ENCODE data around the gene ACSM6.
A peak's percentile ranks its signal among the peaks of the same experiment; 100 is the strongest.

Gene ACSM6

GRCh38 chr10:95275726-95276366 is 81.8 kb downstream of the ACSM6 start:
- no peak overlapping the region for H3K4me3 ChIP-seq (ENCODE audit: low read depth in 1 of 2, low read length in 2 of 2)
- peak overlapping the region; percentile 70 for H3K27ac ChIP-seq (ENCODE audit: low read length)
- H3K4me1 ChIP-seq (ENCODE audit: control insufficient read depth in 1 of 2, insufficient read depth in 2 of 2, low read length in 2 of 2): peaks cover 4 to 13% of the 10 kb centered on the region in 2 donors
- no peaks in the 10 kb centered on the region for H3K9me3 ChIP-seq (ENCODE audit: control insufficient read depth in 1 of 2, low read length in 2 of 2)
- no peaks in the 10 kb centered on the region for H3K27me3 ChIP-seq (ENCODE audit: low read depth, low read length)
- H3K36me3 ChIP-seq (ENCODE audit: control insufficient read depth in 1 of 2, insufficient read depth in 2 of 2, low read length in 2 of 2): no peaks in the 10 kb centered on the region

- Histone ChIP-seq H3K27me3 (ENCODE audit: low read depth, low read length) (no peaks in the 10 kb centered on the region), H3K9me3 (ENCODE audit: control insufficient read depth in 1 of 2, low read length in 2 of 2) (no peaks in the 10 kb centered on the region), H3K36me3 (ENCODE audit: control insufficient read depth in 1 of 2, insufficient read depth in 2 of 2, low read length in 2 of 2) (no peaks in the 10 kb centered on the region), H3K4me1 (ENCODE audit: control insufficient read depth in 1 of 2, insufficient read depth in 2 of 2, low read length in 2 of 2) (peaks cover 4 to 13% of the 10 kb centered on the region in 2 donors), H3K4me3 (ENCODE audit: low read depth in 1 of 2, low read length in 2 of 2) (no peak overlapping the region), H3K27ac (ENCODE audit: low read length) (peak overlapping the region; percentile 70)
These were observed 82.5 kb downstream of the ACSM6 start for GRCh38 chr10:95276367-95277200.

GRCh38 chr10:95277201-95277570 is 83.1 kb downstream of the ACSM6 start:
- no peaks in the 10 kb centered on the region for H3K36me3 ChIP-seq (ENCODE audit: control insufficient read depth in 1 of 2, insufficient read depth in 2 of 2, low read length in 2 of 2)
- no peaks in the 10 kb centered on the region for H3K9me3 ChIP-seq (ENCODE audit: control insufficient read depth in 1 of 2, low read length in 2 of 2)
- H3K27ac ChIP-seq (ENCODE audit: low read length): no peak overlapping the region
- no peak overlapping the region for H3K4me3 ChIP-seq (ENCODE audit: low read depth in 1 of 2, low read length in 2 of 2)
- H3K4me1 ChIP-seq (ENCODE audit: control insufficient read depth in 1 of 2, insufficient read depth in 2 of 2, low read length in 2 of 2): peaks cover 6 to 13% of the 10 kb centered on the region in 2 donors
- no peaks in the 10 kb centered on the region for H3K27me3 ChIP-seq (ENCODE audit: low read depth, low read length)

- Histone ChIP-seq H3K27ac (ENCODE audit: low read length) (peak overlapping the region; percentile 33), H3K4me1 (ENCODE audit: control insufficient read depth in 1 of 2, insufficient read depth in 2 of 2, low read length in 2 of 2) (peaks cover 9 to 13% of the 10 kb centered on the region in 2 donors), H3K36me3 (ENCODE audit: control insufficient read depth in 1 of 2, insufficient read depth in 2 of 2, low read length in 2 of 2) (no peaks in the 10 kb centered on the region)
These were observed 83.6 kb downstream of the ACSM6 start for GRCh38 chr10:95277614-95278013.

More at GRCh38 chr10:95277614-95278013, 83.6 kb downstream of the ACSM6 start:
- no peaks in the 10 kb centered on the region for H3K27me3 ChIP-seq (ENCODE audit: low read depth, low read length)
- H3K4me3 ChIP-seq (ENCODE audit: low read depth in 1 of 2, low read length in 2 of 2): no peak overlapping the region
- no peaks in the 10 kb centered on the region for H3K9me3 ChIP-seq (ENCODE audit: control insufficient read depth in 1 of 2, low read length in 2 of 2)
